Retinal pigment epithelial cell (primary cell): ENCODE measurements around the gene TIMP1.

Source experiments
- DNase-seq: peaks from one replicate; pipeline ENCODE4 v3.0.0-alpha.2; 2010; ENCODE audit warnings: low read depth
- H3K4me3 ChIP-seq: 2 replicates; pipeline ENCODE4 v1.5.1; 2011; ENCODE audit warnings: mild to moderate bottlenecking, low read length, control low read depth, moderate library complexity
- TF ChIP-seq, protein P1 (sequence below): conservative IDR thresholded peaks from 2 replicates; pipeline ENCODE4 v1.5.1; 2011; ENCODE audit warnings: low read depth, low read length, control low read depth, inconsistent platforms

TIMP1 gene

DNA sequence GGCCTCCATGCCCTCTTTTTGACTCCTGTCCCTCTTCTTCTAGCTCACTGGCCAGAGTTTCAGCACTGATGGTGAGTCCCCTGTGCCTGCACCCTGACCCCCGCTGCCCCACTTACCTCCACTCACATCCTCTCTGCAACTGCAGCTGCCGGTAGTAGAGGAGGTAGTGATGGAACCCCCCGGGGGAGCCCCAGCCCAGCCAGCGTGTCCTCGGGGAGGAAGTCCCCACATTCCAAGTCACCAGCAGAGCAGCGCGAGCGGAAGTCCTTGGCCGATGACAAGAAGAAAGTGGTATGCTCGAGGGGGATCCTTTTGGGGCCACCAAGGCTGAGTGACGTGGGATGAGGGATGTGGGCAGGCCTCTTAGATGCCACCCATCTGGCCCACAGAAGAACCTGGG, 15.4 kb upstream of the TIMP1 start:
- TF ChIP-seq, protein P1, sequence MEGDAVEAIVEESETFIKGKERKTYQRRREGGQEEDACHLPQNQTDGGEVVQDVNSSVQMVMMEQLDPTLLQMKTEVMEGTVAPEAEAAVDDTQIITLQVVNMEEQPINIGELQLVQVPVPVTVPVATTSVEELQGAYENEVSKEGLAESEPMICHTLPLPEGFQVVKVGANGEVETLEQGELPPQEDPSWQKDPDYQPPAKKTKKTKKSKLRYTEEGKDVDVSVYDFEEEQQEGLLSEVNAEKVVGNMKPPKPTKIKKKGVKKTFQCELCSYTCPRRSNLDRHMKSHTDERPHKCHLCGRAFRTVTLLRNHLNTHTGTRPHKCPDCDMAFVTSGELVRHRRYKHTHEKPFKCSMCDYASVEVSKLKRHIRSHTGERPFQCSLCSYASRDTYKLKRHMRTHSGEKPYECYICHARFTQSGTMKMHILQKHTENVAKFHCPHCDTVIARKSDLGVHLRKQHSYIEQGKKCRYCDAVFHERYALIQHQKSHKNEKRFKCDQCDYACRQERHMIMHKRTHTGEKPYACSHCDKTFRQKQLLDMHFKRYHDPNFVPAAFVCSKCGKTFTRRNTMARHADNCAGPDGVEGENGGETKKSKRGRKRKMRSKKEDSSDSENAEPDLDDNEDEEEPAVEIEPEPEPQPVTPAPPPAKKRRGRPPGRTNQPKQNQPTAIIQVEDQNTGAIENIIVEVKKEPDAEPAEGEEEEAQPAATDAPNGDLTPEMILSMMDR: no peak
- H3K4me3 ChIP-seq: no peak overlapping the region
- DNase-seq: no peak

DNA sequence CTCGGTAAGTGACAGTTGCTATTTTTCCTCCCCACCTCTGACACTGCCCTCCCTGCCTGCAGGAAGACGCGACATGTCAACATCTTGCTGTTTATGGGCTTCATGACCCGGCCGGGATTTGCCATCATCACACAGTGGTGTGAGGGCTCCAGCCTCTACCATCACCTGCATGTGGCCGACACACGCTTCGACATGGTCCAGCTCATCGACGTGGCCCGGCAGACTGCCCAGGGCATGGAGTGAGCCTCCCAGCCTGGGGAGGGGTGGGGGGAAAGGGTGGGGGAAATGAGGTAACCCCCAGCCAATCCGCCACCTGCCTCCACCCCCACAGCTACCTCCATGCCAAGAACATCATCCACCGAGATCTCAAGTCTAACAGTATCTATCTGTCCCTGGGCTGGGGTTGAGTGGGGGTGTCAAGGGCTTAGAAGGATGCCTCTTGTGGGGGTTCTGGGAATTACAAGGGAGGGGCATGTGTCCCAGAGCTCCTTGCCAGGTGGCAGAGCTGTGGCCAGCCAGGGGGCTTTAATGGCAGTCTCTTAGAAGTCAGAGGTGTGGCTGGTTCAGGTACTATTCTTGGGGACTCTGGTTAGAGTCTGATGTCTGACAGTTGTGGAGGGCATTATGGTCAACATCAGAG, 13.5 kb upstream of the TIMP1 start:
- no peak for DNase-seq
- TF ChIP-seq, protein P1: peak; percentile 49
- no peak overlapping the region for H3K4me3 ChIP-seq

DNA sequence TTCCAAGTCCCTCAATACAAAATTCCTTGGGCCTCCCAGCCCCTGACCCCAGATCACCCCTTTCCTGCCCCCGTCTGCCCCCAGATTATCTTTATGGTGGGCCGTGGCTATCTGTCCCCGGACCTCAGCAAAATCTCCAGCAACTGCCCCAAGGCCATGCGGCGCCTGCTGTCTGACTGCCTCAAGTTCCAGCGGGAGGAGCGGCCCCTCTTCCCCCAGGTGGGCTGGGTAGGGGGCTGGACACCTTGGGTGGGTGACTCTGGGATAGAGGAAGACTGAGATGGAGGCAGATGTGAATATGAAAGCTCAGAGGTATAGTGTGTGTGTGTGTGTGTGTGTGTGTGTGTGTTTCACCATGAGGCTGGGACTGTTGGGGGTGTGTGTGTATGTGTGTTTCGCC, 11.4 kb upstream of the TIMP1 start:
- DNase-seq: no peak
- TF ChIP-seq, protein P1: no peak
- H3K4me3 ChIP-seq: no peak overlapping the region

DNA sequence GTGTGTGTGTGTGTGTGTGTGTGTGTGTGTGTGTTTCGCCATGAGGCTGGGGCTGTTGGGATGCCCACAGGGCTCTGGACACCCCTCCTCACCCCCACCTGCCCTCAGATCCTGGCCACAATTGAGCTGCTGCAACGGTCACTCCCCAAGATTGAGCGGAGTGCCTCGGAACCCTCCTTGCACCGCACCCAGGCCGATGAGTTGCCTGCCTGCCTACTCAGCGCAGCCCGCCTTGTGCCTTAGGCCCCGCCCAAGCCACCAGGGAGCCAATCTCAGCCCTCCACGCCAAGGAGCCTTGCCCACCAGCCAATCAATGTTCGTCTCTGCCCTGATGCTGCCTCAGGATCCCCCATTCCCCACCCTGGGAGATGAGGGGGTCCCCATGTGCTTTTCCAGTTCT, 11.0 kb upstream of the TIMP1 start:
- no peak for DNase-seq
- TF ChIP-seq, protein P1: no peak
- H3K4me3 ChIP-seq: no peak overlapping the region

DNA sequence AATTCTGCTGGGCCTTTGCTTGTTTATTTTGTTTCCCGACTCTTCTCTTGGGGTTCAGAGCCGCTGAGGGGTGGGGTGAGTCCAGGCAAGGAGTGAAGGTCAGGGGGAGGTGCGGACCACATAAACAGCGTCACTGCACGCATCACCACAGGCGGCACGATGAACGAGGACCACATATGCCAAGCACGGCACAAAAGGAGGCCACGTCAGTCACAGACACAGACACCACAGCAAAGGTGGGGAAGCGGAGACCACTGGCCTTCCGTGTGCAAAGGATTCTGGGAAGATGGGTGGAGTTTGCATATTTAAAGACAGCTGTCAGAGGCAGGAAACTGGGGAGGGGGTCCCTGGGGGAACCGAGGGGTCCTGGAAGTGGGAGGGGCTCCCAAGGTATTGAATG, 10.3 kb upstream of the TIMP1 start:
- TF ChIP-seq, protein P1: no peak
- no peak overlapping the region for H3K4me3 ChIP-seq
- no peak for DNase-seq

DNA sequence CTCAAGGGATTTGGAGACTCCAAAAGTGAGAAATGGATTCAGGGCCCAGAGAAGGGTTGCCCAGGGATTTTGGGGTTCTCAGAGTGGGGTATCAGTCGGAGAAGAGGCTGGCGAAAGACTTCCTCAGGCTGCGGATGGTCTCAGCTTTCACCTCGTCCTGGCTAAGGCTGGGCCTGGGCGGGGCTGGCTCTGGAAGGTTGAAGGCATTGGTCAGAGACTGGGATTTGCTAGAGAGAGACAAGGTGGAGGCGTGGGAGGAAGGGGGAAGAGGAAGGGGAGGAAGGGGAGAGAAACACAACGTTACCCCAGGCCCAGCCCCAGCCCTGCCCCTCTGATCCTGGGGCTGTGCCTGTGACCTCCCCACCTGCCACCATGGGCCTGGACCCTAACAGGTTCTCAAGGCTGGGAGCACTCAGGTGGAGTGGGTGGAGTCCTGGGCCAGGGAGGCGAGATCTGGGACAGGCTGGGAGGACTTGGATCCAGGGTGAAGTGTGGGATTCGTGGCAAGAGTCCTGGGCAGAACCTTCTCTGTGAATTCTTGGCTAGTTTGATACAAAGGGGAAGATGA, 9.4 kb upstream of the TIMP1 start:
- no peak for DNase-seq
- H3K4me3 ChIP-seq: no peak overlapping the region

More for the DNA sequence above, 9.4 kb upstream of the TIMP1 start:
- TF ChIP-seq, protein P1: no peak
